Endothelial cell of umbilical vein (primary cell): ENCODE results near the gene PROSER1.

Experiments used
- CTCF ChIP-seq, 2 donors: IDR thresholded peaks; 1 replicate in 1 of 2; 2 replicates in 1 of 2; pipeline ENCODE4 v1.5.1; 2011; ENCODE audit warnings: low read length in 2 of 2, mild to moderate bottlenecking in 2 of 2, moderate library complexity in 2 of 2, control low read depth in 1 of 2, inconsistent platforms in 1 of 2, low read depth in 1 of 2; ENCODE audit not compliant: insufficient read depth in 1 of 2; ENCODE audit errors: extremely low read depth in 1 of 2
- EZH2 ChIP-seq: IDR thresholded peaks from 2 replicates; pipeline ENCODE4 v1.6.1; 2012; ENCODE audit warnings: borderline replicate concordance, low read depth, mild to moderate bottlenecking, moderate library complexity, low read length, inconsistent platforms; ENCODE audit not compliant: severe bottlenecking
- GATA2 ChIP-seq: IDR thresholded peaks from 2 replicates; pipeline ENCODE4 v1.7.0; 2011; ENCODE audit warnings: low read depth, mild to moderate bottlenecking, moderate library complexity, mixed read lengths, low read length; ENCODE audit not compliant: insufficient read length, insufficient read depth
- JUN ChIP-seq: IDR thresholded peaks from 2 replicates; pipeline ENCODE4 v1.6.1; 2011; ENCODE audit warnings: borderline replicate concordance, low read depth; ENCODE audit not compliant: insufficient read length, insufficient read depth
- MAX ChIP-seq: IDR thresholded peaks from 2 replicates; pipeline ENCODE4 v1.6.1; 2011; ENCODE audit not compliant: insufficient read depth, insufficient read length
- MYC ChIP-seq: IDR thresholded peaks from one replicate; pipeline ENCODE4 v1.6.1; 2011; ENCODE audit warnings: mild to moderate bottlenecking, low read depth, low read length
- POLR2A ChIP-seq: IDR thresholded peaks from 2 replicates; pipeline ENCODE4 v1.6.1; 2012; ENCODE audit warnings: low read depth, mild to moderate bottlenecking, control low read depth, low read length
- POLR2AphosphoS5 ChIP-seq: IDR thresholded peaks from 2 replicates; pipeline ENCODE4 v1.6.1; 2012; ENCODE audit warnings: low read depth, mild to moderate bottlenecking, control low read depth, low read length, moderate library complexity; ENCODE audit not compliant: insufficient read depth

- TF ChIP-seq CTCF (IDR thresholded peaks at IDR 0.05; ENCODE audit: extremely low read depth in 1 of 2, insufficient read depth in 1 of 2, low read depth in 1 of 2, low read length in 2 of 2) (no peak), MAX (no peak), EZH2 (no peak), JUN (no peak), GATA2 (no peak), POLR2A (no peak), POLR2AphosphoS5 (no peak), MYC (no peak)
These were observed 14.1 kb downstream of the PROSER1 start for GRCh38 chr13:39023761-39024160.
